GM19455 (cell line): ENCODE measurements around the gene HNRNPCL4.
"Not testable (repeated sequence)": the region's sequence is repeated elsewhere in the genome, so short reads cannot be mapped to it uniquely, and the experiment has no call there.

ENCODE experiments used
- ATAC-seq: cut with Tn5 transposase; IDR thresholded peaks from one replicate; pipeline ENCODE4 v1.9.1; 2021; ENCODE audit not compliant: unreplicated experiment

Gene HNRNPCL4

DNA sequence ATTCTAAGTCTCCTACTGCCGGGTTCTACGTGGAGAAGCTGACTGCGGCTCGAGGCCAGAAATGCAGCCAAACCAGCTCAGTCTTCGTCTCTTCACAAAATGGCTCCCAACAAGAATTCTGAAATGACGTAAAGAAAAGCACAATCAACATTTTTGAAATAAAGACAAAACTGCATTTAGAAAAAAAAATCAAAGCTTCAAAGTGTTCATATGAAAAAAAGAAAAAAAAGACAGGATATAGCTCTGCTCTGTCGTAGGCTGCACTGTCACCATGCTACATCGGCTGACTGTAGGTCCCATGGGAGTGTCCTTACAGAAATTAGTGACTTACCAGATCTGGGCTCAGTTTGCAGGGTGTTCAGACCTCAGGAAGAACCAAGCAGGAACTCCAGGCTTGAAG lies at the start of gene HNRNPCL4:
HNRNPCL4 (minus strand) TSS at position 101 of the 400 bp plus-strand sequence. CDS start 164 bp downstream, outside the sequence.
- ATAC-seq, result not testable (repeated sequence)

- ATAC-seq, result not testable (repeated sequence)
Observed at GRCh38 chr1:13208712-13209111, 43.3 kb upstream of the HNRNPCL4 start.

DNA sequence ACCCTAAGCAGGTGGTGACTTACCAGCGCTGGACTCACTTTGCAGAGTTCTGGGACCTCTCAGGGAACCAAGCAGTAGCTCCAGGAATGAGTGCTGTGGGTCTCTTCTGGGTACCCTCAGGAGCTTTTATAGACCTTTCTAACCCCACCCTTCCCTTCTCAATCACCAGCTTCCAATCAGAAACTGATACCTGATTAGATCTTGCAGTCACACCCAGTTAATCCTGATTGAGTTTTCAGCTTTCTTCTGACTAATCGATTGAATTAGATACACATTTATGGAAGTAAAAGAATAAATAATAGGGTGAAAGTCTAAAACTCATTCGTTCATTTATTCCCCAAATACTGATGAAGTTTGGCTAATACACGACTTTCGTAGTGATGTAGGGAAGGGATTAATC lies 35.9 kb upstream of the HNRNPCL4 start, which contains the start of gene PRAMEF13:
PRAMEF13 (minus strand) TSS at position 101 of the 400 bp plus-strand sequence. CDS start 1,820 bp downstream, outside the sequence.
- not testable (repeated sequence) for ATAC-seq

DNA sequence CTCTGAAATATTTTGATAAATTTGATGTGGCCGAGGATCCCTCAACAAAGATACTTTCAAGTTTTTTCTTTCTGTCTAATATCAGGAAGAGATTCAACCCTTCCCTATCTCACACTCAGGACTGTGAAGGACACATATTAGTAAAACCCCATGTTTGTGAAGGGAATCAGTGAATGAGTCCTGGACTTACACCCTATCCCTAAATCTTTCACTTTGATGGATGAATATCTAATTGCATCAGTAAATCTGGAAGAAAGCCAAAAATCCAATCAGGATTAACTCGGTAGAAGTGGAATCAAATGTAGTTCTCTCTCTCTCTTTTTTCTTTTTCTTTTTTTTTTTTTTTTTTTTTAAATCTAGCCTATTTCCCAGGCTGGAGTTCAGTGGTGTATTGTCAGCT lies 6.1 kb upstream of the HNRNPCL4 start, which contains the start of gene PRAMEF9:
PRAMEF9 (plus strand) TSS at position 301 of the 400 bp plus-strand sequence. CDS start 3,433 bp downstream, outside the sequence.
- ATAC-seq, result not testable (repeated sequence)

DNA sequence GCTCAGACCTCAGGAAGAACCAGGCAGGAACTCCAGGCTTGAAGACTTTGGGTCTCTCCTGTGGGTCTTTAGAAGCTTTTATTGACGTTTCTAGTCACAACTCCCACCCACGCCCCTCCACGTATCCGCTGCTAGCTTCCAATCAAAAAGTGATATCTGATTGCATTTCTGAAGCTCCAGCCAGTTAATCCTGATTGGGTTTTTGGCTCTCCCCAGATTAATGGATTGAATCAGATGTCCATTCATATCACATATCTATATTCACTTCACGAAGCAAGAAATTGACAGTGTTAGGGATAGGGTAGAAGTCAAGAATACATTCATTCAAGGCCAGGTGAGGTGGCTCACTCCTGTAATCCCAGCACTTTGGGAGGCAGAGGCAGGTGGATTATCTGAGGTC lies 9.5 kb downstream of the HNRNPCL4 start, which contains the start of gene PRAMEF26:
PRAMEF26 (minus strand) TSS at position 101 of the 400 bp plus-strand sequence. CDS start 2,914 bp downstream, outside the sequence.
- not testable (repeated sequence) for ATAC-seq

GRCh38 chr1:13116754-13117153 lies 48.7 kb downstream of the HNRNPCL4 start, which contains the start of gene HNRNPCL2:
TSS of gene HNRNPCL2 (minus strand) at chr1:13116854. CDS start at chr1:13116400, 454 bp downstream.
- not testable (repeated sequence) for ATAC-seq
